ENCODE data around the gene NEUROD4. TPM values are rescaled to one million over a fixed set of nuclear protein-coding genes. Genes with fewer than 3 reads are reported as not detected.

The NEUROD4 gene
- total RNA-seq, 2 donors from 2014 or later, result not detected

DNA sequence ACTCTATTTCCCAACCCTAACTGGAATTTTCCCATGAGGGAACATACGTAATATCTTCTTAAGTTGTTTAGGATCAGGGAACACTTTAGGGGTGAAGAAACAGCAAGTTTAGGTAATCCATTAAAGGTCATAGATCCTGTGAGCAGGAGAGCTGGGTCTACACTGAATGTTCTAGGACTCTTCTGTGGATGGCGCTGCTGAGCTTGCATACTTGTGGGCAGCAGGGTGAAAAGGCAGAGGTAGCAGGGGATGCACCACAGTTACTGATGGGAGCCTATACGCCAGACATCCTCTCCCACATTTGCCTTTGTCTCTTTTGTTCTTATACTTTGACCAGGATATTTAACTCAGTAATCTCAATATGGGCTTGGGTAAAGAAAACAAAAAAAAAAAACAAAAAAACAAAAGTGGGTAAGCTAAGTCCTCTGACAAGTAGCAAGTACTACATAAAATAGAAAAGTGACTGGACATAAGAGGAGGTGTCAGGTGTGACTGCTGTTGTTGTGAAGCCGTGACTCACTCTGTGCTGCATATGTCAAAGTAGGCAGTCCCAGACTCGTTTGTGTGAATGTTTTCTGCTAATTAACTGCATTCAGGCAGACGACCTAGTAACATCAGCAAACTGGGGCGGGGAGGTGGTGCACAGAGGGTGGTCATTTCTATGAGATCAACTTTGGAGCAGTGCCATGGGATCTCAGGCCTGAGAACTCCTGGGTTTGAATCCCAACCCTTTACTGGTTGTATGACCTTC is 31.6 kb downstream of the NEUROD4 start:
- H3K27me3 ChIP-seq, result no peaks in the 10 kb centered on the region
- no peaks in the 10 kb centered on the region for H3K36me3 ChIP-seq
- no peak overlapping the region for H3K4me3 ChIP-seq
- no peak for TF ChIP-seq CTCF (IDR thresholded peaks at IDR 0.05)
- H3K4me1 ChIP-seq, result no peaks in the 10 kb centered on the region
- no peak for DNase-seq (ENCODE audit: low spot score)
- no peaks in the 10 kb centered on the region for H3K9me3 ChIP-seq
- no peak overlapping the region for H3K27ac ChIP-seq

- Histone ChIP-seq H3K4me1 (no peaks in the 10 kb centered on the region), H3K27me3 (no peaks in the 10 kb centered on the region), H3K9me3 (no peaks in the 10 kb centered on the region), H3K27ac (no peak overlapping the region), H3K4me3 (no peak overlapping the region), H3K36me3 (no peaks in the 10 kb centered on the region)
- no peak for DNase-seq (ENCODE audit: low spot score)
- TF ChIP-seq CTCF (IDR thresholded peaks at IDR 0.05), result no peak
Measured at GRCh38 chr12:55057481-55057880, 37.7 kb downstream of the NEUROD4 start.

DNA sequence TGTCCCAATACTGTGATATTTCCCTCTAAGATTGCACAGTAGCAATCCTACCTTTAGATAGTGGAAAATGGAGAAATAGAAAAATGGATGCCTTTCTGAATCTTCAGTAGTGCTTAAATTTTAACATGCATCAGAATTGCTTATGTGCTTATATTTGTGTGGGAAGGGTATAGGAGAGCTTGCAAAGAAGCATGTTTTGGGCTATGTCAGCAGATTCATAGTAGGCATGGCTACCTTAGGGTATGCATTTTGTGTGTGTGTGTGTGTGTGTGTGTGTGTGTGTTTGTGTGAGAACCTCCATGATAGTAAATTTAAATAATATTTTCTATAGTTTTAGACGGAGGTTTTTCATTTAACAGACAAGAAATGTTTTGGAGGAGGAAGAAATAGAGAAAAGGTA is 38.3 kb downstream of the NEUROD4 start:
- no peaks in the 10 kb centered on the region for H3K27me3 ChIP-seq
- H3K27ac ChIP-seq, result no peak overlapping the region
- no peaks in the 10 kb centered on the region for H3K4me1 ChIP-seq
- TF ChIP-seq CTCF (IDR thresholded peaks at IDR 0.05), result no peak
- no peak overlapping the region for H3K4me3 ChIP-seq
- no peaks in the 10 kb centered on the region for H3K9me3 ChIP-seq
- DNase-seq (ENCODE audit: low spot score), result no peak
- no peaks in the 10 kb centered on the region for H3K36me3 ChIP-seq

GRCh38 chr12:55058776-55059175 is 39.0 kb downstream of the NEUROD4 start:
- no peak overlapping the region for H3K27ac ChIP-seq
- no peaks in the 10 kb centered on the region for H3K9me3 ChIP-seq
- no peaks in the 10 kb centered on the region for H3K36me3 ChIP-seq
- no peaks in the 10 kb centered on the region for H3K27me3 ChIP-seq
- no peaks in the 10 kb centered on the region for H3K4me1 ChIP-seq
- DNase-seq (ENCODE audit: low spot score), result no peak
- H3K4me3 ChIP-seq, result no peak overlapping the region
- TF ChIP-seq CTCF (IDR thresholded peaks at IDR 0.05), result no peak

DNA sequence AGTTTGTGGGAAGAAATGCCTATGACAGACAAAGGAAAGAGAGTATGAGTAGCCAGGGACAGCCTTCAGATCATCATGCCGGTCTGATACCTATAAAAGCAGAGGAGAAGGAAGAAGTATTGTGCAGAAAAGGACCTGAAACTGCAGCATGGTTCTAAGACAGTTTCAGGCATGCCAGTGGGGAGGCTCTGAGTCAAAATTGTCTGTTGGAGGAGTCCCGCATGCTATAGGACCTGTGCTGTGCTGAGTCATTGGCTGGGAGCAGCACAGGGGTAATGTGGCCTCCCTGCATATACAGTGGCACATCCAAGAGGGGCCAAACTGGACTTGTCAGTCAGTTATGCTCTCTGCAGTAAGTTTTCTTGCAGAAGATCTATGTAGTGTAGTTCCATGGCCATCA is 40.7 kb downstream of the NEUROD4 start:
- Histone ChIP-seq H3K36me3 (no peaks in the 10 kb centered on the region), H3K4me3 (no peak overlapping the region), H3K27me3 (no peaks in the 10 kb centered on the region), H3K4me1 (no peaks in the 10 kb centered on the region), H3K9me3 (no peaks in the 10 kb centered on the region), H3K27ac (no peak overlapping the region)
- no peak for DNase-seq (ENCODE audit: low spot score)
- no peak for TF ChIP-seq CTCF (IDR thresholded peaks at IDR 0.05)

GRCh38 chr12:55061024-55061423 is 41.2 kb downstream of the NEUROD4 start:
- no peaks in the 10 kb centered on the region for H3K4me1 ChIP-seq
- no peak for TF ChIP-seq CTCF (IDR thresholded peaks at IDR 0.05)

More at GRCh38 chr12:55061024-55061423, 41.2 kb downstream of the NEUROD4 start:
- no peaks in the 10 kb centered on the region for H3K27me3 ChIP-seq
- no peak overlapping the region for H3K27ac ChIP-seq
- H3K9me3 ChIP-seq, result no peaks in the 10 kb centered on the region
- no peak for DNase-seq (ENCODE audit: low spot score)
- no peaks in the 10 kb centered on the region for H3K36me3 ChIP-seq
- H3K4me3 ChIP-seq, result no peak overlapping the region

All from right atrium auricular region (tissue), 2 donors.